Cardiac atrium fibroblast (primary cell): ENCODE results near the gene ADGRF5. TPM values are rescaled to one million over a fixed set of nuclear protein-coding genes. Genes with fewer than 3 reads are reported as not detected.

Experiments used
- total RNA-seq: library from RNA; depleted of rRNA; stranded (reverse); fragments of >200 nt; gene quantifications from 2 replicates; pipeline ENCODE4 v1.2.3, GENCODE V29; 2015

ADGRF5 gene
- total RNA-seq: 3.4 and 7.9 TPM in 2 replicates

DNA sequence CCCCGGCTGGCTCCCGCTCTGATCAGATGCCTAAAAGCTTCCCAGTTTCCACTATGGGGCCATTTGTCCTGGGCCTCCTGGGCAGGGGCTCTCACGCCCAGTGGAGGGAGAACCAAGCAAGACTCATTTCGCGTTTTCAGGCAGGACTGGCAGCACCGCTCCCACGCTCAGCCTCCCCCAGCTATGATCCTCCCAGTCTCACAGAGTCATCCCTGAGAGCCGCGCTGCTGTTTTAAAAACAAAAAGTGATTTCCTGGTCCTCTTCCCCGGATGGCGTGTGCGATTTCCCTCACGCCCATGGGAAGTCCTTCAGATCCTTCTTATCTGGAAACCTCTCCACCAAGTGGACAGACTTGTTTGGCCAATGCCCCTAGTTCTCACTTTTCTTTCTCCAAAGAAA lies at the start of gene ADGRF5:
ADGRF5 (minus strand) TSS at position 208 of the 400 bp plus-strand sequence. CDS start 15,176 bp downstream, outside the sequence.

Other genes with a start within 250 kb of the ADGRF5 start
- not detected in 2 replicates for gene TDRD6, start 234.1 kb downstream of the ADGRF5 start, total RNA-seq
- not detected in 2 replicates for gene PLA2G7, start 186.6 kb downstream of the ADGRF5 start, total RNA-seq
- not detected in 2 replicates for gene ANKRD66, start 175.0 kb downstream of the ADGRF5 start, total RNA-seq
- gene MEP1A, start 128.5 kb downstream of the ADGRF5 start, total RNA-seq: not detected in 2 replicates
- gene ADGRF1, start 120.4 kb upstream of the ADGRF5 start, total RNA-seq: not detected in 2 replicates